GM12878 (cell line): ENCODE results near the gene SPRY4. TPM values are rescaled to one million over a fixed set of nuclear protein-coding genes. Genes with fewer than 3 reads are reported as not detected.

ENCODE experiments used
- BCL11A ChIP-seq: IDR thresholded peaks from 2 replicates; pipeline ENCODE4 v1.6.1; 2011; ENCODE audit warnings: low read depth, low read length
- BCLAF1 ChIP-seq: fragments of 450-650 bp; IDR thresholded peaks from 2 replicates; pipeline ENCODE4 v1.6.1; 2017; ENCODE audit warnings: antibody characterized with exemption, mild to moderate bottlenecking, moderate library complexity
- ETV6 ChIP-seq, 2 experiments: fragments of 450-650 bp in 1 of 2; IDR thresholded peaks in 1 of 2; conservative IDR thresholded peaks in 1 of 2; 2 replicates each; pipeline ENCODE4 v1.6.1; 2014; ENCODE audit warnings: antibody characterized with exemption in 1 of 2, borderline replicate concordance in 1 of 2, low read depth in 1 of 2, mild to moderate bottlenecking in 1 of 2, moderate library complexity in 1 of 2
- FOXK2 ChIP-seq: fragments of 450-650 bp; IDR thresholded peaks from 2 replicates; pipeline ENCODE4 v1.6.1; 2017; ENCODE audit warnings: mild to moderate bottlenecking, moderate library complexity
- HDGF ChIP-seq: fragments of 450-650 bp; IDR thresholded peaks from 2 replicates; pipeline ENCODE4 v1.6.1; 2016; ENCODE audit warnings: antibody characterized with exemption
- polyA plus RNA-seq, 11 experiments: library from polyadenylated mRNA; depleted of rRNA in 4 of 11; unstranded in 6 of 11; stranded (reverse) in 5 of 11; fragments of >200 nt; fragmentation: Nextera tagmentation in 4 of 11; fragmentation: Illumina TruSeq in 1 of 11; extraction: Ambion mirVana in 4 of 11; extraction: Trizol in 1 of 11; gene quantifications; 1 replicate in 1 of 11; 2 replicates in 10 of 11; pipeline versions ENCODE4 v1.2.1 to v1.2.3, GENCODE V29; 2011 to 2016; ENCODE audit warnings: inconsistent platforms in 2 of 11, missing spikeins in 2 of 11, low read depth in 1 of 11
- total RNA-seq, 4 experiments: library from RNA; depleted of rRNA in 3 of 4; stranded (reverse); fragments of >200 nt in 3 of 4; fragmentation: Illumina TruSeq in 1 of 4; extraction: Trizol in 1 of 4; gene quantifications; 2 replicates each; pipeline versions ENCODE4 v1.2.1 to v1.2.3, GENCODE V29; 2013 to 2021
- TF ChIP-seq, protein P1 (sequence below): IDR thresholded peaks from 2 replicates; pipeline ENCODE4 v1.6.1; 2012; ENCODE audit warnings: mild to moderate bottlenecking, low read depth, low read length

The SPRY4 gene
- total and polyA plus RNA-seq, 10 of the 15 experiments (the other 5 are each of a cell fraction or from before 2014, with no cell fraction given), result 0.04 to 1.4 (median 0.18) TPM; not detected in 1

- TF ChIP-seq ETV6 (conservative IDR thresholded peaks at IDR 0.05 in 1 of 2, IDR thresholded peaks at IDR 0.05 in 1 of 2; ENCODE audit: borderline replicate concordance in 1 of 2, low read depth in 1 of 2) (no peak), BCLAF1 (no peak), HDGF (no peak), FOXK2 (no peak), BCL11A (no peak)
- TF ChIP-seq, protein P1, sequence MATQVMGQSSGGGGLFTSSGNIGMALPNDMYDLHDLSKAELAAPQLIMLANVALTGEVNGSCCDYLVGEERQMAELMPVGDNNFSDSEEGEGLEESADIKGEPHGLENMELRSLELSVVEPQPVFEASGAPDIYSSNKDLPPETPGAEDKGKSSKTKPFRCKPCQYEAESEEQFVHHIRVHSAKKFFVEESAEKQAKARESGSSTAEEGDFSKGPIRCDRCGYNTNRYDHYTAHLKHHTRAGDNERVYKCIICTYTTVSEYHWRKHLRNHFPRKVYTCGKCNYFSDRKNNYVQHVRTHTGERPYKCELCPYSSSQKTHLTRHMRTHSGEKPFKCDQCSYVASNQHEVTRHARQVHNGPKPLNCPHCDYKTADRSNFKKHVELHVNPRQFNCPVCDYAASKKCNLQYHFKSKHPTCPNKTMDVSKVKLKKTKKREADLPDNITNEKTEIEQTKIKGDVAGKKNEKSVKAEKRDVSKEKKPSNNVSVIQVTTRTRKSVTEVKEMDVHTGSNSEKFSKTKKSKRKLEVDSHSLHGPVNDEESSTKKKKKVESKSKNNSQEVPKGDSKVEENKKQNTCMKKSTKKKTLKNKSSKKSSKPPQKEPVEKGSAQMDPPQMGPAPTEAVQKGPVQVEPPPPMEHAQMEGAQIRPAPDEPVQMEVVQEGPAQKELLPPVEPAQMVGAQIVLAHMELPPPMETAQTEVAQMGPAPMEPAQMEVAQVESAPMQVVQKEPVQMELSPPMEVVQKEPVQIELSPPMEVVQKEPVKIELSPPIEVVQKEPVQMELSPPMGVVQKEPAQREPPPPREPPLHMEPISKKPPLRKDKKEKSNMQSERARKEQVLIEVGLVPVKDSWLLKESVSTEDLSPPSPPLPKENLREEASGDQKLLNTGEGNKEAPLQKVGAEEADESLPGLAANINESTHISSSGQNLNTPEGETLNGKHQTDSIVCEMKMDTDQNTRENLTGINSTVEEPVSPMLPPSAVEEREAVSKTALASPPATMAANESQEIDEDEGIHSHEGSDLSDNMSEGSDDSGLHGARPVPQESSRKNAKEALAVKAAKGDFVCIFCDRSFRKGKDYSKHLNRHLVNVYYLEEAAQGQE, result no peak
Measured at GRCh38 chr5:142322403-142322746, 2.4 kb downstream of the SPRY4 start (continued).
